ENCODE results near the gene CD300H.

The CD300H gene

GRCh38 chr17:74610108-74610507, 42.8 kb upstream of the CD300H start:
- no peaks in the 10 kb centered on the region for H3K36me3 ChIP-seq (ENCODE audit: insufficient read depth, low read length)
- no peak overlapping the region for H3K9ac ChIP-seq (ENCODE audit: low read length)
- H3K27me3 ChIP-seq (ENCODE audit: insufficient read depth, low read length): no peaks in the 10 kb centered on the region
- no peaks in the 10 kb centered on the region for H3K79me2 ChIP-seq (ENCODE audit: insufficient read depth, low read length)
- no peak for TF ChIP-seq EZH2 (IDR thresholded peaks at IDR 0.05; ENCODE audit: borderline replicate concordance, low read length)
- H3K9me2 ChIP-seq (ENCODE audit: low read depth, low read length): no peaks in the 10 kb centered on the region
- no peak overlapping the region for H2AFZ ChIP-seq (ENCODE audit: low read length)
- H3K9me3 ChIP-seq (ENCODE audit: low read length): no peaks in the 10 kb centered on the region
- no peaks in the 10 kb centered on the region for H3K4me1 ChIP-seq (ENCODE audit: insufficient read depth, low read length, severe bottlenecking)
- H3K27ac ChIP-seq (ENCODE audit: low read depth, low read length, poor library complexity, severe bottlenecking): no peak overlapping the region
- H4K20me1 ChIP-seq (ENCODE audit: insufficient read depth, low read length): no peaks in the 10 kb centered on the region
- H3K4me3 ChIP-seq (ENCODE audit: low read depth, low read length, poor library complexity, severe bottlenecking): no peak overlapping the region
- no peaks in the 10 kb centered on the region for H3F3A ChIP-seq (ENCODE audit: insufficient read depth, low read length)
- no peak overlapping the region for H3K4me2 ChIP-seq (ENCODE audit: low read length)

GRCh38 chr17:74608511-74608910, 41.2 kb upstream of the CD300H start:
- H4K20me1 ChIP-seq (ENCODE audit: insufficient read depth, low read length): no peaks in the 10 kb centered on the region
- H3F3A ChIP-seq (ENCODE audit: insufficient read depth, low read length): no peaks in the 10 kb centered on the region
- H3K36me3 ChIP-seq (ENCODE audit: insufficient read depth, low read length): no peaks in the 10 kb centered on the region
- no peaks in the 10 kb centered on the region for H3K79me2 ChIP-seq (ENCODE audit: insufficient read depth, low read length)
- H3K27ac ChIP-seq (ENCODE audit: low read depth, low read length, poor library complexity, severe bottlenecking): no peak overlapping the region
- H3K4me1 ChIP-seq (ENCODE audit: insufficient read depth, low read length, severe bottlenecking): no peaks in the 10 kb centered on the region
- no peaks in the 10 kb centered on the region for H3K27me3 ChIP-seq (ENCODE audit: insufficient read depth, low read length)
- H3K9ac ChIP-seq (ENCODE audit: low read length): no peak overlapping the region
- no peak overlapping the region for H3K4me2 ChIP-seq (ENCODE audit: low read length)
- TF ChIP-seq, protein P1, sequence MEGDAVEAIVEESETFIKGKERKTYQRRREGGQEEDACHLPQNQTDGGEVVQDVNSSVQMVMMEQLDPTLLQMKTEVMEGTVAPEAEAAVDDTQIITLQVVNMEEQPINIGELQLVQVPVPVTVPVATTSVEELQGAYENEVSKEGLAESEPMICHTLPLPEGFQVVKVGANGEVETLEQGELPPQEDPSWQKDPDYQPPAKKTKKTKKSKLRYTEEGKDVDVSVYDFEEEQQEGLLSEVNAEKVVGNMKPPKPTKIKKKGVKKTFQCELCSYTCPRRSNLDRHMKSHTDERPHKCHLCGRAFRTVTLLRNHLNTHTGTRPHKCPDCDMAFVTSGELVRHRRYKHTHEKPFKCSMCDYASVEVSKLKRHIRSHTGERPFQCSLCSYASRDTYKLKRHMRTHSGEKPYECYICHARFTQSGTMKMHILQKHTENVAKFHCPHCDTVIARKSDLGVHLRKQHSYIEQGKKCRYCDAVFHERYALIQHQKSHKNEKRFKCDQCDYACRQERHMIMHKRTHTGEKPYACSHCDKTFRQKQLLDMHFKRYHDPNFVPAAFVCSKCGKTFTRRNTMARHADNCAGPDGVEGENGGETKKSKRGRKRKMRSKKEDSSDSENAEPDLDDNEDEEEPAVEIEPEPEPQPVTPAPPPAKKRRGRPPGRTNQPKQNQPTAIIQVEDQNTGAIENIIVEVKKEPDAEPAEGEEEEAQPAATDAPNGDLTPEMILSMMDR (IDR thresholded peaks at IDR 0.05; ENCODE audit: low read length): no peak
- TF ChIP-seq EZH2 (IDR thresholded peaks at IDR 0.05; ENCODE audit: borderline replicate concordance, low read length): no peak
- no peak overlapping the region for H3K4me3 ChIP-seq (ENCODE audit: low read depth, low read length, poor library complexity, severe bottlenecking)
- no peaks in the 10 kb centered on the region for H3K9me2 ChIP-seq (ENCODE audit: low read depth, low read length)
- no peaks in the 10 kb centered on the region for H3K9me3 ChIP-seq (ENCODE audit: low read length)
- H2AFZ ChIP-seq (ENCODE audit: low read length): no peak overlapping the region

- no peak overlapping the region for H2AFZ ChIP-seq (ENCODE audit: low read length)
- no peaks in the 10 kb centered on the region for H3K36me3 ChIP-seq (ENCODE audit: insufficient read depth, low read length)
- H3K4me1 ChIP-seq (ENCODE audit: insufficient read depth, low read length, severe bottlenecking): no peaks in the 10 kb centered on the region
- TF ChIP-seq, protein P1 (IDR thresholded peaks at IDR 0.05; ENCODE audit: low read length): no peak
- TF ChIP-seq EZH2 (IDR thresholded peaks at IDR 0.05; ENCODE audit: borderline replicate concordance, low read length): no peak
- no peaks in the 10 kb centered on the region for H3K27me3 ChIP-seq (ENCODE audit: insufficient read depth, low read length)
- H3K9me3 ChIP-seq (ENCODE audit: low read length): no peaks in the 10 kb centered on the region
- no peak overlapping the region for H3K4me3 ChIP-seq (ENCODE audit: low read depth, low read length, poor library complexity, severe bottlenecking)
- no peaks in the 10 kb centered on the region for H3F3A ChIP-seq (ENCODE audit: insufficient read depth, low read length)
- no peak overlapping the region for H3K27ac ChIP-seq (ENCODE audit: low read depth, low read length, poor library complexity, severe bottlenecking)
- no peaks in the 10 kb centered on the region for H3K79me2 ChIP-seq (ENCODE audit: insufficient read depth, low read length)
- no peak overlapping the region for H3K4me2 ChIP-seq (ENCODE audit: low read length)
- H3K9me2 ChIP-seq (ENCODE audit: low read depth, low read length): no peaks in the 10 kb centered on the region
- no peaks in the 10 kb centered on the region for H4K20me1 ChIP-seq (ENCODE audit: insufficient read depth, low read length)
- H3K9ac ChIP-seq (ENCODE audit: low read length): no peak overlapping the region
Measured at GRCh38 chr17:74607221-74607620, 39.9 kb upstream of the CD300H start.

DNA sequence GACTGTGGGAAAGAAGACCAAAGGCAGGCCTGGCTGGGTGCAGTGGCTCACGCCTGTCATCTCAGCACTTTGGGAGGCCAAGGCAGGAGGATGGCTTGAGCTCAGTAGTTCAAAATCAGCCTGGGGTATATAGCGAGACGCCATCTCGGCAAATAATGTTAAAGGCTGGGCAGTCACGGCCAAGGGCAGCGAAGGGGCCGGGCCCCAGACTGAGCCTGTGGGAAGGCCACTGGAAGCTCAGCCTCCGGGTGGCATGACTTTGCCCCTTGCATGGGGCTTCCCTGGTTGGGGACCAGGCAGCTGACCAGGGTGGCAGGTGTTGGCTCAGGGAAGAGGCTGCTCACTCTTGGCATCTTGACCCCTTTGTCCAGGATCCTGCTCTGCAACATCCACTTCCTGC, 38.7 kb upstream of the CD300H start:
- H3K4me2 ChIP-seq (ENCODE audit: low read length): no peak overlapping the region
- no peak for TF ChIP-seq EZH2 (IDR thresholded peaks at IDR 0.05; ENCODE audit: borderline replicate concordance, low read length)
- TF ChIP-seq, protein P1 (IDR thresholded peaks at IDR 0.05; ENCODE audit: low read length): no peak
- H3F3A ChIP-seq (ENCODE audit: insufficient read depth, low read length): no peaks in the 10 kb centered on the region
- no peaks in the 10 kb centered on the region for H3K9me2 ChIP-seq (ENCODE audit: low read depth, low read length)
- H3K36me3 ChIP-seq (ENCODE audit: insufficient read depth, low read length): no peaks in the 10 kb centered on the region
- H3K4me1 ChIP-seq (ENCODE audit: insufficient read depth, low read length, severe bottlenecking): no peaks in the 10 kb centered on the region
- H3K9ac ChIP-seq (ENCODE audit: low read length): no peak overlapping the region
- no peak overlapping the region for H3K4me3 ChIP-seq (ENCODE audit: low read depth, low read length, poor library complexity, severe bottlenecking)
- no peaks in the 10 kb centered on the region for H3K27me3 ChIP-seq (ENCODE audit: insufficient read depth, low read length)
- H3K27ac ChIP-seq (ENCODE audit: low read depth, low read length, poor library complexity, severe bottlenecking): no peak overlapping the region
- H3K79me2 ChIP-seq (ENCODE audit: insufficient read depth, low read length): no peaks in the 10 kb centered on the region
- no peaks in the 10 kb centered on the region for H4K20me1 ChIP-seq (ENCODE audit: insufficient read depth, low read length)
- no peak overlapping the region for H2AFZ ChIP-seq (ENCODE audit: low read length)
- no peaks in the 10 kb centered on the region for H3K9me3 ChIP-seq (ENCODE audit: low read length)
